HG03342 (cell line): ENCODE measurements around the gene FAM135A.

Source experiments
- ATAC-seq: cut with Tn5 transposase; IDR thresholded peaks from one replicate; pipeline ENCODE4 v1.9.1; 2021; ENCODE audit warnings: mild to moderate bottlenecking, moderate library complexity; ENCODE audit not compliant: unreplicated experiment

FAM135A gene

GRCh38 chr6:70413114-70413991, at the start of gene FAM135A:
Gene FAM135A, plus strand, starts transcription at chr6:70413508. Its CDS starts 14,835 bp downstream, at chr6:70428343.
- ATAC-seq = peak; percentile 89

- ATAC-seq = no peak
These were observed 49.4 kb upstream of the FAM135A start for GRCh38 chr6:70363741-70364493.

- peak; percentile 89 for ATAC-seq
These were observed 43.9 kb upstream of the FAM135A start for GRCh38 chr6:70369332-70369950.

GRCh38 chr6:70370496-70370895, 42.8 kb upstream of the FAM135A start:
- no peak for ATAC-seq

GRCh38 chr6:70371454-70372105, 41.7 kb upstream of the FAM135A start:
- ATAC-seq = peak; percentile 49

- no peak for ATAC-seq
These were observed 38.1 kb upstream of the FAM135A start for GRCh38 chr6:70375166-70375565.

- no peak for ATAC-seq
These were observed 37.4 kb upstream of the FAM135A start for GRCh38 chr6:70375882-70376281.

GRCh38 chr6:70376628-70377027, 36.7 kb upstream of the FAM135A start:
- no peak for ATAC-seq

GRCh38 chr6:70377372-70377771, 35.9 kb upstream of the FAM135A start:
- ATAC-seq = no peak

GRCh38 chr6:70379473-70380013, 33.8 kb upstream of the FAM135A start:
- no peak for ATAC-seq

- ATAC-seq = peak; percentile 83
These were observed 33.1 kb upstream of the FAM135A start for GRCh38 chr6:70380252-70380651.

GRCh38 chr6:70380771-70381416, 32.4 kb upstream of the FAM135A start:
- no peak for ATAC-seq

GRCh38 chr6:70381417-70381782, 31.9 kb upstream of the FAM135A start:
- no peak for ATAC-seq

GRCh38 chr6:70385901-70386300, 27.4 kb upstream of the FAM135A start:
- ATAC-seq = no peak

GRCh38 chr6:70388814-70389213, 24.5 kb upstream of the FAM135A start:
- ATAC-seq = no peak

GRCh38 chr6:70389261-70389660, 24.0 kb upstream of the FAM135A start:
- ATAC-seq = no peak

GRCh38 chr6:70390067-70390466, 23.2 kb upstream of the FAM135A start:
- ATAC-seq = no peak

GRCh38 chr6:70391492-70391891, 21.8 kb upstream of the FAM135A start:
- ATAC-seq = no peak

GRCh38 chr6:70394518-70395300, 18.6 kb upstream of the FAM135A start:
- ATAC-seq = no peak

GRCh38 chr6:70395301-70395672, 18.0 kb upstream of the FAM135A start:
- no peak for ATAC-seq
